Loucy (cell line): ENCODE results near the gene WNT11.

Experiments
- H2AFZ ChIP-seq: fragments of 200-600 bp; sonication (generic); 2 replicates; pipeline ENCODE4 v1.6.0; 2016; ENCODE audit warnings: antibody characterized with exemption, mild to moderate bottlenecking, low read length, moderate library complexity
- H3F3A ChIP-seq: fragments of 200-600 bp; 2 replicates; pipeline ENCODE4 v1.6.0; 2016; ENCODE audit warnings: antibody characterized with exemption, low read depth, mild to moderate bottlenecking
- H3K27me3 ChIP-seq: fragments of 200-600 bp; sonication (generic); 2 replicates; pipeline ENCODE4 v1.6.1; 2014; ENCODE audit warnings: low read length, mild to moderate bottlenecking; ENCODE audit not compliant: insufficient read depth, poor library complexity, severe bottlenecking
- H3K36me3 ChIP-seq: fragments of 200-600 bp; sonication (generic); 2 replicates; pipeline ENCODE4 v1.6.1; 2016; ENCODE audit warnings: low read length; ENCODE audit not compliant: insufficient read depth
- H3K4me1 ChIP-seq: fragments of 200-600 bp; sonication (generic); 2 replicates; pipeline ENCODE4 v1.5.1; 2014; ENCODE audit warnings: low read length, mild to moderate bottlenecking; ENCODE audit not compliant: insufficient read depth, poor library complexity, severe bottlenecking
- H3K4me2 ChIP-seq: fragments of 200-600 bp; sonication (generic); 2 replicates; pipeline ENCODE4 v1.6.0; 2014; ENCODE audit warnings: antibody characterized with exemption, low read length, low read depth, mild to moderate bottlenecking; ENCODE audit not compliant: poor library complexity, severe bottlenecking
- H3K4me3 ChIP-seq: fragments of 200-600 bp; sonication (generic); 2 replicates; pipeline ENCODE4 v1.5.1; 2014; ENCODE audit warnings: low read length, mild to moderate bottlenecking, mixed read lengths; ENCODE audit not compliant: poor library complexity, severe bottlenecking
- H3K79me2 ChIP-seq: fragments of 200-600 bp; sonication (generic); 2 replicates; pipeline ENCODE4 v1.6.1; 2014; ENCODE audit warnings: low read length; ENCODE audit not compliant: insufficient read depth
- H3K9ac ChIP-seq: fragments of 200-600 bp; sonication (generic); 2 replicates; pipeline ENCODE4 v1.6.0; 2014; ENCODE audit warnings: mild to moderate bottlenecking, low read depth, low read length, moderate library complexity; ENCODE audit not compliant: poor library complexity, severe bottlenecking
- H3K9me2 ChIP-seq: fragments of 200-600 bp; sonication (generic); replicated peaks from 2 replicates; pipeline ENCODE4 v1.6.1; 2016; ENCODE audit warnings: low read depth, low read length, mixed read lengths
- H3K9me3 ChIP-seq: fragments of 200-600 bp; sonication (generic); 2 replicates; pipeline ENCODE4 v1.6.1; 2014; ENCODE audit warnings: mild to moderate bottlenecking, antibody characterized with exemption, low read length, low read depth; ENCODE audit not compliant: insufficient read depth
- H4K20me1 ChIP-seq: fragments of 200-600 bp; sonication (generic); 2 replicates; pipeline ENCODE4 v1.6.0; 2014; ENCODE audit warnings: antibody characterized with exemption, low read length, mild to moderate bottlenecking; ENCODE audit not compliant: insufficient read depth, poor library complexity, severe bottlenecking
- CTCF ChIP-seq: fragments of 200-600 bp; sonication (generic); conservative IDR thresholded peaks from 2 replicates; pipeline ENCODE4 v1.5.1; 2014; ENCODE audit warnings: mild to moderate bottlenecking, antibody characterized with exemption, low read length
- EZH2phosphoT487 ChIP-seq: fragments of 200-600 bp; IDR thresholded peaks from 2 replicates; pipeline ENCODE4 v1.6.1; 2018; ENCODE audit warnings: antibody characterized with exemption, mild to moderate bottlenecking, moderate library complexity, borderline replicate concordance

WNT11 gene

GRCh38 chr11:76246271-76246933, 40.1 kb upstream of the WNT11 start:
- Histone ChIP-seq H3K79me2 (no peaks in the 10 kb centered on the region), H3K4me2 (no peak overlapping the region), H3K9me2 (no peaks in the 10 kb centered on the region), H3K36me3 (no peaks in the 10 kb centered on the region), H4K20me1 (no peaks in the 10 kb centered on the region), H3F3A (no peaks in the 10 kb centered on the region), H3K9me3 (peaks cover 17% of the 10 kb centered on the region; the same call in 1 of the 2 replicates), H3K4me1 (no peaks in the 10 kb centered on the region), H3K27me3 (no peaks in the 10 kb centered on the region), H3K4me3 (no peak overlapping the region), H2AFZ (no peak overlapping the region), H3K9ac (no peak overlapping the region)
- TF ChIP-seq EZH2phosphoT487 (no peak), CTCF (no peak)

DNA sequence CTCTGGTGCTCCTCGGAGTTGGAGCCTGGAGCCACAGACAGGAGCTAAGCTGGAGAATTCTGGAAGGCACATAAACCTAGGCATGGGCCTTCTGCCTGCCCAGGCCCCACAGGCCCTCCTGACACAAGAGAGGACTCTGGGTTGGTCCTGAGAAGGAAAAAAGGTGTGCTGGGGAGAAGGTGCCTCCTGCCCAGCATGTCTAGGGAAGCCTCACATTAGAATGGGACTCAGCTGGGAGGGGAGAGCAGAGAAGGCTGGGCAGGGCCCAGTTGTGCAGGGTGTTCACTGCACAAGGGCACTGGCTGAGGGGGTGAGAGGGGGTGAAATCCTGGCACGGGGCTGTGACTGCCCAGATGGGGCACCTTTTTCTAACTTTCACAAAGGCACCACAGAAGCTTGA, 39.4 kb upstream of the WNT11 start:
- H3K9ac ChIP-seq: no peak overlapping the region
- H3K9me3 ChIP-seq: peaks cover 10% of the 10 kb centered on the region; the same call in 1 of the 2 replicates
- no peaks in the 10 kb centered on the region for H3K9me2 ChIP-seq
- H3K4me1 ChIP-seq: no peaks in the 10 kb centered on the region
- H3K4me2 ChIP-seq: no peak overlapping the region
- no peaks in the 10 kb centered on the region for H3K79me2 ChIP-seq
- TF ChIP-seq CTCF: no peak
- no peak for TF ChIP-seq EZH2phosphoT487
- no peak overlapping the region for H3K4me3 ChIP-seq
- H4K20me1 ChIP-seq: no peaks in the 10 kb centered on the region
- no peaks in the 10 kb centered on the region for H3K36me3 ChIP-seq
- no peaks in the 10 kb centered on the region for H3K27me3 ChIP-seq
- H2AFZ ChIP-seq: no peak overlapping the region
- no peaks in the 10 kb centered on the region for H3F3A ChIP-seq

- no peak overlapping the region for H3K9ac ChIP-seq
- no peaks in the 10 kb centered on the region for H3K79me2 ChIP-seq
- H4K20me1 ChIP-seq: no peaks in the 10 kb centered on the region
- H3K27me3 ChIP-seq: no peaks in the 10 kb centered on the region
- no peaks in the 10 kb centered on the region for H3K9me2 ChIP-seq
- H3K36me3 ChIP-seq: no peaks in the 10 kb centered on the region
- H3K4me3 ChIP-seq: no peak overlapping the region
- no peak for TF ChIP-seq CTCF
- no peak for TF ChIP-seq EZH2phosphoT487
- peaks cover 2% of the 10 kb centered on the region; the same call in 1 of the 2 replicates for H3K9me3 ChIP-seq
- H3K4me1 ChIP-seq: no peaks in the 10 kb centered on the region
- no peaks in the 10 kb centered on the region for H3F3A ChIP-seq
- no peak overlapping the region for H3K4me2 ChIP-seq
- H2AFZ ChIP-seq: no peak overlapping the region
These were observed 38.1 kb upstream of the WNT11 start for GRCh38 chr11:76244316-76244851.
